Measurements from ENCODE around the gene KCTD10.
"Not testable (repeated sequence)": the region's sequence is repeated elsewhere in the genome, so short reads cannot be mapped to it uniquely, and the experiment has no call there.

KCTD10 gene

DNA sequence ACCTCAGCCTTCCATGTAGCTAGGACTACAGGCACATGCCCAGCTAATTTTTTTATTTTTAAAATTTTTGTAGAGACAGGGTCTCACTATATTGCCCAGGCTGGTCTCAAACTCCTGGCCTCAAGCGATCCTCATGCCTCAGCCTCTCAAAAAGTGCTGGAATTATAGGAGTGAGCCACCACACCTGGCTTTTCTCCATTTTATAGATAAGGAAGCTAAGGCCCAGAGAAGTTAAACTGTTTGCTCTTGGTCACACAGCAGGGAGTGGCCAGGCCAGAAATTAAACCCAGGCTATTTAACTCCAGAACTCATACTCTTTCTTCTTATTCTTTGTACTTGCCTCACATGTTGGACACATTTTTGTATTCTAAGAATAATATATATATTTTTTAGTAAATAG, 16.8 kb upstream of the KCTD10 start:
- no peak for DNase-seq

DNA sequence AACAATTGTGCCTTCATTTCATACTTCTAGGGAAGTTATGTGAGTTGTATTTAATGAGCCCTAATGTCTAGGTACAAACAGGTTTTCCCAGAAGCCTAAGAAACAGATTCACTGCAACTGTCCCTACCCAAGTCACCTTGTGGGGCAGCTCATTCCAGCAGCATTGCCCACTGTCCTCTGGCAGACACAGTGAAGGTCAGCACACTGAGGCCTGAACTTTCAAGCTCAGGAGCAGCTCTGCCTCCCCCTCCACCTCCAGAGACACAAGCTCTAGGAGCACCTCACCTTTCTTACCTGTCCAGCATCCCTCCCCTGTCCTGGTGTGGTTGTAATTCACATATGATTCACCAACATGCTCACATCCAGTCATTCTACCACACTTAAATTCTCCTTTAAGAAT, 16.0 kb upstream of the KCTD10 start:
- DNase-seq = no peak

DNA sequence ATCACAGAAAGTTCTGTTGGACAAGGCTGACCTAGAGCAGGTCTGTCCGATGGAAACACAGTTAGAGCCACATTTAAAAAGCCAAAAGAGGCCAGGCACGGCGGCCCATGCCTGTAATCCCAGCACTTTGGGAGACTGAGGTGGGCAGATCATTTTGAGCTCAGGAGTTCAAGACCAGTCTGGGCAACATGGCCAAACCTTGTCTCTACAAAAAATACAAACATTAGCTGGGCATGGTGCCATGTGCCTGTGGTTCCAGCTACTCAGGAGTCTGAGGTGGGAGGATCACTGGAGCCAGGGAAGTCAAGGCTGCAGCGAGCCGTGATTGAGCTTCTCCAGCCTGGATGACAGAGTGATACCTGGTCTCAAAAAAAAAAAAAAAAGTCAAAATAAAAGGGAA, 15.3 kb upstream of the KCTD10 start:
- DNase-seq = no peak

DNA sequence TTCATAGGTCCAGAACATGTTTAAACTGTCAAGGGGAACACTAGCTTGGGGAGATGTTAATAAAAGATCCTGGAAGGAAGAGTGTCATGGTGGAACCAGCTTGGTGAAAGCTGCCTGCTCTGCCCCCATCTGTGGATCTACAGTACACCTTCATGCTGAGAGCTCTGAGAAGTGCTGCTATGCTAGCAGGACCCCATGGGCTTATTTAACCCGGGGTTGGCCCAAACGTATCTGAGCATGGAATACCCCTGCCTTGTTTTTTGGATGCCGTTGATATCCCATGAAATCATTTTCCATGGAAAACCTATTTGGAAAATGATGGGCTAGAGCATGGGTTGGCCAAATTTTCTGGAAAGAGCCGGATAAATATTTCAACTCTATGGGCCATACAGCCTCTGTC, 14.6 kb upstream of the KCTD10 start:
- DNase-seq = no peak

DNA sequence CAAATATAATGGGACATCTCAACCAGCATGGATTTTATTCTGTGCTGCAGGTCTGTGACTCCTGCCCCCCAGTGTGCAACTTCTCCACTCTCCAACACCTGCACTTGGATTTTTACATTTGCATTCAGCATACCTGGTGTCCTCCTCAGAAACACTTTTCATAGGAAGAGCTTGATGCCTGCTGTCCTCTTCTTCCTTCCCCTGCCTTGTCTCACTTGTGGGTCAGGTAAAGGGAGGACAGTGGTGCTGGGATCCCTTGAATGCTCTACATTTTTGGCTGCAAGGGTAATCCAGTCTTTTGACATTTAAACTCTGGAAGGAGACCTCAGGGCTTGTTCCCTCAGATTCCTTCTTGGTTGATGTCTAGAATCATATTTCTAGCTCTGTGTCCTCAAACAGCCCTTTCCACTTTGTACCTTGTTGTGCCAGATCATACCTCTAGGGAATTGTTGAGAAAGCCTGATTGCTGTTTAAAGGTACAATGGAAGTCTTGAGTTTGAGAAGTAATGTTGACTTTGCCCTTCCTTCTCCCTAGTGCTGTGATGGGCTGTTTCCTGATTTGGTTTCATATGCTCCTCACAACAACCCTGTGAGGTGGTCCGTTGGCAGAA, 13.0 kb upstream of the KCTD10 start:
- DNase-seq = no peak

DNA sequence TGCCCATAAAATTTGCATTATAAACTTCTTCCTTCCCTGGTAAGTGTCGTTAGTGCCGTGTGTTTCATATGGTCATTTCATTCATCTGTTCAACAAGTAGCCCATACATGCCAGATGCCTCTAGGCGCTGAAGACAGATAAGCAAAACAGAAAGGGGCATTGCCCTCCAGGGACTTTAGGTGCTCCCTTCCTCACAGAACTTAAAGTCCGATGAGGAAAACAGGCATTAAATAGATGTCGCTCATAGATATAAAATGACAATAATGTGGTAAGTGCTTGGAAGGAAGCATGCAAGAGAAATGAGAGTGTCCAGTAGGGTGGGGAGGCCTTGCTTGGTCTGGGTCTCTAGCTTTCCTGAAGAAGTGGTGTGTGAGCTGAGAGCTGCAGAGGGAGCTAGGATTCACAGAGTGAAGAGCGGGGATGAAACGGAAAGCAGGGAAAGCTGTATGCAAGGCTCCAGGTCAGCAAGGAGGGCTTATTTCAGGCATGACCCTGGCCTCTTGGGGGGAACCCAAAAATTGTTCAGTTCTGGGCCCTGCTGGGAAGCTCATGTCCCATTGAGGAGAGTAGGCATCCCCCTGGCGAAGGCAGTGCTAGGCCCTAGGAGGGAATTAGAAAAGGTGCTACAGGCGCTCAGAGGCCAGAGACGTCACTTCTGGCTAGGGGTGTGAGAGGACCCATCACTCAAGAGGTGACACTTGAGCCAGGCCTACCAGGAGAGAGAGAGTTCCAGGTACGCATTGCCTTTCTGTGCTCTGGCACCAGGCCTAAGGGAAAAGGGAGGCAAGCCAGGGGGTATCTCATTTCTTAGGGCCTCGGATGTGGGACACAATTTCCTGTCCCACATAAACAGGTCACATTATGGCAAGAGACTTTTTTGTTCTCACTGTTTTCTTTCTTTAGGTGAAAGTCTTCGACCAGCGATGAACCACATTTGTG, 12.2 kb upstream of the KCTD10 start:
- DNase-seq = no peak

DNA sequence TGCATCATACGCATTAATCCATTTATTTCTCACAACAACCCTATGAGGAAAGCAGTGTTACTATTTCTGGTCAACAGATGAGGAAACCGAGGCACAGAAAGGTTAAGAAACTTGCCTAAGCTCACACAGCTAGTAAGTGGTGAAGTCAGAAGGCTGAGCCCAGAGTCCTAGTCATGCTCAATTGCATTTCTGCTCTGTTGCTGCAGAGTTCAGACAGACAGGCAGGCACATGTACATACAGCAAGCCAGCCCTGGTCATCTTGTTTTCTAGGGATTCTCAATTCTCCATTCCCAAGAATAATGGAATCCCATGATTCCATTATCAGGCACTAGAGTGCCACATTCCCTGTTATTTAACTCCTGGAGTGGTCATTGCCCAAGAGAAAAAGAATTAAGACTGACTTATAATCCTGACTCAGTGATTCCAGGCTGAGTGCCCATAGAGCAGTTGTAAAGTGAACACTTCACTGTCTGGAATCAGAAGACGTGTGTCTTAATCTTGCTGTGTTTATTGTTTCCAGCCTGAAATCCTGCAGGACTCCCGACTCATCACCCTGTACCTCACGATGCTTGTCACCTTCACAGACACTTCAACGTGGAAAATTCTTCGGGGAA, 11.1 kb upstream of the KCTD10 start:
- no peak for DNase-seq

DNA sequence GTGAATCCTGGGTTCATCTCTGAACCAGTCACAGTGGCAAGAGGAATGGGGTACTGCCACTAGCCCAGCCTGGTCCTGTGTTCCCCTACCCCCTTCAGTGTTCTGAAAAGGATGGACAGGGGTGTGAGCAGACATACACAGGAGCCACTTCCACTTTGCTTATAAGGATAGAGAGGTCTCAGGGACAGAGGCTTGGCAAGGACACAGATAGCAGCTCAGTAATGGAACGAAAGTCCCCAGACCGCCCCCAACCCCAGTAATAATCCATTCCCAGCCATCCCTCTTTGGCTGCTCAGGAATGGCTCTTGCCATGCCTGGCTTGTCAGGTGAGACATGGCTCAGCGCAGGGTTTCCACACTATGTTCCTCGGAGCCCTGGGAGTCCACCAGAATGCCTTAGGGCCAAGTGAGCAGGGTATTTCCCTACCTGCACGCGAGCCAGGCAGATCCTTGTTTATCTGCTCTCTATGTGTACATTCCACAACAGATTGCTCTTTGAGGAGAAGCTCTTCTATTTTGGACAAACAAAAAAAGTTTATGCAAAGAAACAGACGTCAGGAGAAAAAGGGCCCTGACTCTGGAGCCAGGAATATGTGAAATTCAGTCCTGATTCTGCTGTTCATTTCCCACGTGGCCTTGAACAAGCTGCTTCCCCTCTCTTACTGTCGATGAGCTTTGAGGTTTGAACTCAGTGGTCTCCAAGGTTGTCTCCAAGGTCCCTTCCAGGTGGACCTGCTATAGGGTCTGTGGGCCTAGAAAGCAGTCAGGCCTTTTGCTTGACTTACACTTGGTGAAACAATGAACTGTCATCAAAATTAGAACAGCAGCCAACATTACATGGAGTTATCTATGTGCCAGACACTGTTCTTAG, 10.3 kb upstream of the KCTD10 start:
- DNase-seq = no peak

DNA sequence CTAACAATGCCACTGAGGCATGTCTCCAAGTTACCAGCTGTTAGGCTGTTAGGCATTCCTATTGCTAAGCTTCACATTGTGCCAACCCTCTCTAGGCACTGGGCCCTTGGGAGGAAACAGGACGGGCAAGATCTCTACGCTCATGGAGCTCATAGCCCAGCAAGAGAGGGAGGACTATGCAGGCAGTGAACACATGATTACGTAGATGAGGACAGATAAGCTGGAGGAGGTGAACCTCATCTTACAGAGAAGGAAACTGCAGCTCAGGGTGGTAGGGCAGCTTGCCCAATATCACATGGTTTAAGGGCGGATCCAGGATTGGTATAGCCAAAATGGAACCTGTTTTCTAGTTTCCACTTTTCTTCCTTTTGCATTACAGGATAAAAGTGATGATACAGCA, 8.1 kb upstream of the KCTD10 start:
- no peak for DNase-seq

DNA sequence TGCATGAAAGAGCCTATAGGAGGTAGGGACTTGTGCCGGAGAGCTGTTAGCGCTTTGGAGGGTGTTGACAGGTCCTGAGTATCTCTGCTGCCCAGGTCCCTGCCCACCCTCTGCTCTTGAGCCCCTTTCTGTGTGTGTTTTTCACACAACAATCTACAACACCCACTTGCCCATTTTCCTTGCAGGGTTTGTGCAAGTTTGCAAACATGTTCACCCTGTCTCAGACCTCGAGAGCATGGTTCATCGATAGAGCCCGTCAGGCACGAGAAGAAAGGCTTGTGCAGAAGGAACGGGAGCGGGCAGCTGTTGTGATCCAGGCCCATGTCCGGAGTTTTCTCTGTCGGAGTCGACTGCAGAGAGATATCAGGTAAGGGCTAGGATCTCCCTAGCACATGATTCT, 6.2 kb upstream of the KCTD10 start:
- no peak for DNase-seq

DNA sequence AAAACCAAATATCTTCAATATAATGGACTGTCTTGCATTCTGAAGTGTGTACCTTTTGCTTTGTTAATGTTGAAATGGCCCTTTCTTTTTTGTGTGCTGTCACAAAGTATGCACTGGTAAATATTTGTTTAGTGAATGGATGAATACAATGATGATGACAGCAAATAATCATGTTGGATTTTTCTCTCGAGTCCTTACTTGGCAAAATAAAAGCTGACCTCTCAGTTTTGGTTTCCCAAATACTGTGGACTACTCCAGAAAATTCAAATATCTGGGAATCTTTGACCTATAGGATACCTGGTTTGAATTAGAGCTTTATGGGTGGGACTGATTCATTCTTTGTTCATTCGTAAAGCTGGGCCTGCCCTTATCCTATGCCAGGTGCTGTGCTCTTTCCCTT, 5.8 kb upstream of the KCTD10 start:
- DNase-seq = no peak

DNA sequence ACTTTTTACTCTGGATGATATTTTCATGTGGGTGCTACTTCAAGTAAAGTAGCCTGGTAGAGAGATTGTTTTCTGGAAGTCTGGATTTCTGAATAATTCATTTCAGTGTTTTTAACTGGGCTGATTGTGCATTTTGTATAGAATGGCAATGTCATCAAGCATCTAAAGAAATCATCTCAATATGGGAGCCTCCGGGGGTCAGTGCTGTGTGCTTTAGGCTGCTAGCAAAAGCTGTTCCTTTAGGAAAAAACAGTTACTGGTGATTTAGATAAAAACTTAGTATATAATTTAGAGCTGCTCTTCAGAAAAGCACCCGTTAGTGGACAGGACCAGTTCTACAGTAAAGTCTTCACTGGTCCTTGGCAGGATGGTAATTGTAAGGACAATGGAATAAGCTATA, 5.4 kb upstream of the KCTD10 start:
- DNase-seq = no peak

DNA sequence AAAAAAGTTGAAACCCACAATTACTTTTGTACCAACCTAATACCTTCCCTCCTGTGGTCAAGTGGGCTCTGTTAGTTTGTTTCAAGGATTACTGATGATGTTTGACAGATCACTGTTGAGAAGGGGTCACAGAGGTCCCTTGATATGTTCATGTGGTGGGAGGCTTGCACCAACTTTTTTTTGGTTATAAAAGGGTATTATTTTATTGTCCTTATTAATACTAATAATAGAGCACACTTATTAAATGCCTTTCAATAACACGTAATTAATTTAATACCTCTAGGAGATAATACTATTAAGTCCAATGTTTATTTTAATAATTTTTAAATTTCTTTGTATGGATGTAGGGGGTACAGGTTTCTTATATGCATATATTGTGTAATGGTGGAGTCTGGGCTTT, 4.8 kb upstream of the KCTD10 start:
- DNase-seq = no peak

DNA sequence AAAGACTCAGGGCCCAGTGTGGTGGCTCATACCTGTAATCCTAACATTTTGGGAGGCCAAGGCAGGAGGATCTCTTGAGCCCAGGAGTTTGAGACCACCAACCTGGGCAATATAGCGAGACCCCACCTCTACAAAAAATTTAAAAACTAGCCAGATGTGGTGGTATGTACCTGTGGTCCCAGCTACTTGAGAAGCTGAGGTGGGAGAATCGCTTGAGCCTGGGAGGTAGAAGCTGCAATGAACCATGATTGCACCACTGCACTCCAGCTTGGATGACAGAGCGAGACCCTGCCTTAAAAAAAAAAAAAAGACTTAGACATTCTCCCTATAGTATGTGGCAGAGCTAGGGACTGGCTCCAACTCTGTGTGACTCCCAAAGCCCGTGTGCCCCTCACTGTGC, 3.3 kb upstream of the KCTD10 start:
- DNase-seq = no peak

DNA sequence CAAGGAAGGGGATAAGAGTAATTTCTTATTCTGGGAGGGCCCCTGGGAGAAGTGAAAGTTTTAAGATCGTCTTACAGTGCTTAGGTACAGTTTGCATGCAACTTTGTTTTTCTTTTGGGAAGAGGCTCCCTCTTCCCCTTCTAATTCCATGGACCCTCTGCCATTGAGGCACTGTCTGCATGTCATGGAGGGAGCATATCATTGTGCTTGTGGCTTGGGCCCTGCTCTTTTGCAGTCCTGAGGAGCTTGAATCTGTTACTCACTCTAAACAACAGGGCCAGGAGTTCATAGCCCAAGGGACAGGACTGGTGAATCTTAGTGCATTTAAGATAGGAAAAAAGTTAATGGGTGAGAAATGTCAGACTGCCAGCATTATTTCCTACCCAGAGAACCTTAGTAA, 2.7 kb upstream of the KCTD10 start:
- no peak for DNase-seq

DNA sequence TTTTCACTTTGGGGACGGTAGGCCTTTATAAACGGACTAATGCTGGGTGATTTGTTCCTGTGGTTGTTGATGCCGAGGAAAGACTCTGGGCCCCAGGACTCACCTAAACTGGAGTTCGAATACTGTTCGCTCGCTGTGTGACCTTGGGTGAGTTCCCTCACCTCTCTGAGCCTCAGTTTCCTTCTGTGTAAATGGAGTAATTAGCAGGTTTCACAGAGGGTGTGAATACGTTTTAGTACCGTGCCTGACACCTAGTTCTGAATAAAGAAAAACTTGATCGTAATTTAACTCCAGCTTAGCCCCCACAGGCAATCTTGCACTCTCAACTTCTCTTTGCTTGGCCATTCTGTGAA, 839 bp upstream of the KCTD10 start:
- DNase-seq = no peak

DNA sequence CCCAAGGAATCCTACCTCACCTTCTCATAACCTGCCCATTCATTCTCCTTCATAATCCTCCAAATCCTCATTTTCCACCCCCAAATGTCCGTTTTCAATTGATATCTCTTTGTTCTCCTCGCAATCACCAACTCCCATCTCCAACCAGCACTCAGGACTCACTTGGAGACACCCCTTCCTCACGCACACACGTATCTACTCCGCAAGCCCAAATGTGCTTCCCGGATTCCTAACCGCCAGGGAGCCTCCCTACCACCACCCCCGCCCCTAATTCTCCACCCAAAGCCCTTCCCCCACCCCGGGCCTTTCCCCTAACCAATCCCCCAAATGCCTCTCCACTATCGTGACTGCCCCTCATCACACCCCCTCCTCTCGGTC, 304 bp downstream of the KCTD10 start:
- no peak for DNase-seq

DNA sequence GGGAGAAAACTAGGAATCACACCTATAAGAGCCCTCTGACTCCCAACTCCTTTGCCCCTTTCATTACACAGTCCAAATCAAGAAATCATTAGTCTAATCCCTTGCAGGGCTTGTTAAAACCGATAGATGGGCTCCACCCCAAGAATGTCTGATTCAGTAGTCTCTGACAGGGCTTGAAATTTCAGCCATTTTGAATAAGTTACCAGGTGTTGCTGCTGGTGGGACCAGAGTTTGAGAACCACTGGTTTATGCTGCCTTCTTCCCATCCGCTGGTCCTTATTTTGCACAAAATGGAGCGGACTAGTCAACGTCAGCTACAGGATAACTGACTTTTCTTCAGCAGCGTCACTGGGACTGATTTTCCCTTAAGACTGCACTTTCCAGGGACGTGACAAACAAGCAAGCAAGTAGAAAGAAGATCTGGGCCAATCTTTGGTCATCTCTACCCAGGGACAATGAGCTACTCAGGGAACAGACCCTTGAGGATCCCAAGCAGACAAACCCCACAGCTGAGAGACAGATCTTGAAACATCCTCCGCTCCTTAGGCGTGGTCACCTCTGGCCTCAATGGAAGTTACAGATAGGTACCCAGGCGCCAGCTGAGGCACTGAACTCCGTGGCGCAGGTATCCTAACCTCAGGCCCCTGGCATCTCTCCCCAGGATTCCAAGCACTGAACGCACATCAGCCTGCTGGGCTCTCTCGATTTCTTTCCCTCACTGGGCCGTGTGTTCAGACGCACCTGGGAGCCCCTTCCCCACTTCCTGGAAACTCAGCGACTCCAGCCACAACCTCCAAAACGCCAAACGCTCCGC, 900 bp downstream of the KCTD10 start:
- DNase-seq = no peak

DNA sequence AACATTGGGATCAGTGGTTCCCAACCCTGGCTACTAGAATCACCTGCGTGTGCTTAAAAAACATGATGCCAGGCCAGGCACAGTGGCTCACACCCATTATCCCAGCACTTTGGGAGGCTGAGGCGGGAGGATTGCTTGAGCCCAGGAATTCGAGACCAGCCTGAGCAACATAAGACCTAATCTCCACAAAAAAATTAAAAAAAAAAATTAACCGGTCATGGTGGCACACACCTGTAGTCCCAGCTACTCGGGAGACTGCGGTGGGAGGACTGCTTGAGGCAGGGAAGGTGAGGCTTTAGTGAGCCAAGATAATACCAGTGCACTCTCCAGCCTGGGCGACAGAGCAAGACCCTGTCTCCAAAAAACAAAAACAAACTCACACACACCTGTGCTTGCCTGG, 2.0 kb downstream of the KCTD10 start:
- DNase-seq = no peak

DNA sequence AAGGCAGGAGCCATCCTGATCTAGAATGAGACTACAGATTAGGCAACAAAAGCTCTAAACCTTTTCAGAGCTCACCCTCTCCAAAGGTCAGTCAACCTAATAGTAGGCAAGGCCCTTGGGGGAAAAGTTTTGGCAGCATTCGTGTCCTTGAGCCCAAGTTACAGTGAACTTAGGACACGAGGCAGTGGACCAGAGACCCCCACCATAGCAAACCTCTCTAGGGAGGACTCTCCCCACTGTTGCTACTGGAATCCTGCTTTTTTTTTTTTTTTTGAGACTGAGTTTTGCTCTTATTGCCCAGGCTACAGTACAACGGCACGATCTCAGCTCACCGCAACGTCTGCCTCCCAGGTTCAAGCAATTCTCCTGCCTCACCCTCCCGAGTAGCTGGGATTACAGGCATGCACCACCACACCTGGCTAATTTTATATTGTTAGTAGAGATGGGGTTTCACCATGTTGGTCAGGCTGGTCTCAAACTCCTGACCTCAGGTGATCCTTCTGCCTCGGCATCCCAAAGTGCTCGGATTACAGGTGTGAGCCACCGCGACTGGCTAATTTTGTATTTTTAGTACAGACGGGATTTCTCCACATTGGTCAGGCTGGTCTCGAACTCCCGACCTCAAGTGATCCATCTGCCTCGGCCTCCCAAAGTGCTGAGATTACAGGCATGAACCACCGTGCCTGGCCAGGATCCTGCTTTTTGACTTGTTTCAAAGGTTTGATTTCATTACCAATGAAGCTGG, 3.4 kb downstream of the KCTD10 start:
- not testable (repeated sequence) for DNase-seq

DNA sequence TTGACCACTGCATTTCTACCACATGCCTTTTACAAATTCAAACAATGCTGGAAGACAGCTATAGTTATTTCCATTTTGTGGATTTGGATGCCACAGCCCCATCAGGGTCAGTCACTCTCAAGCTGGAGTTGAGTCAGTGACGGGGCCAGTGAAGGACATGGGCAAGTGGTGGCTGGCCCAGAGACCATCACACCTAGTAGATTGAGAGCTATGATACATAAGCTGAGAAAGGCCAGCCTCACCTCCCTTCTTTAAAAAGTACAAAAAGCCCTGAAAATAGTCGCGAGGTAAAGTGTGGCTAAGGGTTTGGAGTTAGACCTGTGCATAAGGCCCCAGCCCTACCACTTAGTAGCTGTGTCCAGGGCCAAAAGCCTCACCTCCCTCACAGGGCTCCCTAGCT, 4.1 kb downstream of the KCTD10 start:
- DNase-seq = no peak

DNA sequence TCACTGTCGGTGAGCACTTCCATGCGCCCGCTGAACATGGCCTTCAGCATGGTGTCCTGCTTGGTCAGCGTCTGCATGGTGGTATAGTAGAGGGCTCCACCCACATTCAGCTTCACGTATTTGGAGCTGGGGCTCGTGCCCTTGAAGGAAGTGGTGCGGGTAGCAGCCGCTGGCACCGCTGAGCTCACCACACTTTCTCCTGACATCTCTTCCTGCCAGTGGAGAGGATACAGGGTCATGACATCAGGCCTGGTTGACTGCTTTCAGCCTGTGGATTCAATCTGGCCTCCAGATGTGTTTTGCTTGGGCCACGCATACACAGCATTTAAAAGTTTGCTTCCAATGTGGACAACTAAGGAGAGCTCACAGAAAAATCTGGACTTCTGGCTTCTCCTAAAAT, 7.6 kb downstream of the KCTD10 start:
- DNase-seq = no peak
